ENCODE data around the gene ZSCAN20. TPM values are rescaled to one million over a fixed set of nuclear protein-coding genes. Genes with fewer than 3 reads are reported as not detected.

Gene ZSCAN20
- total RNA-seq, 6 experiments from 2014 or later = 0.81 to 2.7 (median 1.4) TPM

DNA sequence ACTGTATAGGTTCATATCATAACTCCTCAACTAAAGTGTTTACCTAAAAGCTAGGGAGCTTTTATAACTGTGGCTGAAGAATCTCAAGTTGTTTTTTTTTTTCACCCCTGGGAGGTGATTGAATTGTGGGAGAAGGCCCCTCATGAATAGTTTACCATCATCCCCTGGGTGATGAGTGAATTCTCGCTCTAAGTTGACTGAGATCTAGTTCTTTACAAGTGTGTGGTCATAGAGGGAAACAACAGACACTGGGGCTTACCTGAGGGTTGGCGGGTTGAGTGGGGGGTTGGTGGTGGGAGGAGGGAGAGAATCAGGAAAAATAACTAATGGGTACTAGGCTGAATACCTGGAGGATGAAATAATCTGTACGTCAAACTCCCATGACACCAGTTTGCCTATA, 7.9 kb upstream of the ZSCAN20 start:
- Histone ChIP-seq H3K27ac (no peak overlapping the region), H3K36me3 (no peaks in the 10 kb centered on the region), H3K9me3 (no peaks in the 10 kb centered on the region), H3K4me1 (no peaks in the 10 kb centered on the region), H3K27me3 (no peaks in the 10 kb centered on the region), H3K4me3 (no peak overlapping the region)
- 54% methylated on average over 3 of the region's 3 CpGs for WGBS (ENCODE audit: insufficient coverage, low coverage, low lambda C conversion rate, missing lambda C conversion rate)
- DNase-seq (no peak), ATAC-seq (no peak)
- TF ChIP-seq, protein P1, sequence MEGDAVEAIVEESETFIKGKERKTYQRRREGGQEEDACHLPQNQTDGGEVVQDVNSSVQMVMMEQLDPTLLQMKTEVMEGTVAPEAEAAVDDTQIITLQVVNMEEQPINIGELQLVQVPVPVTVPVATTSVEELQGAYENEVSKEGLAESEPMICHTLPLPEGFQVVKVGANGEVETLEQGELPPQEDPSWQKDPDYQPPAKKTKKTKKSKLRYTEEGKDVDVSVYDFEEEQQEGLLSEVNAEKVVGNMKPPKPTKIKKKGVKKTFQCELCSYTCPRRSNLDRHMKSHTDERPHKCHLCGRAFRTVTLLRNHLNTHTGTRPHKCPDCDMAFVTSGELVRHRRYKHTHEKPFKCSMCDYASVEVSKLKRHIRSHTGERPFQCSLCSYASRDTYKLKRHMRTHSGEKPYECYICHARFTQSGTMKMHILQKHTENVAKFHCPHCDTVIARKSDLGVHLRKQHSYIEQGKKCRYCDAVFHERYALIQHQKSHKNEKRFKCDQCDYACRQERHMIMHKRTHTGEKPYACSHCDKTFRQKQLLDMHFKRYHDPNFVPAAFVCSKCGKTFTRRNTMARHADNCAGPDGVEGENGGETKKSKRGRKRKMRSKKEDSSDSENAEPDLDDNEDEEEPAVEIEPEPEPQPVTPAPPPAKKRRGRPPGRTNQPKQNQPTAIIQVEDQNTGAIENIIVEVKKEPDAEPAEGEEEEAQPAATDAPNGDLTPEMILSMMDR (IDR thresholded peaks at IDR 0.05) = no peak
- TF ChIP-seq POLR2A (IDR thresholded peaks at IDR 0.05) = no peak
- intact Hi-C loops (cut with DNase I) = loop anchor here in 1 of 2 donors (10.0 kb wide), 1 partner anchor 170 kb away; no protein-coding TSS in a partner anchor

DNA sequence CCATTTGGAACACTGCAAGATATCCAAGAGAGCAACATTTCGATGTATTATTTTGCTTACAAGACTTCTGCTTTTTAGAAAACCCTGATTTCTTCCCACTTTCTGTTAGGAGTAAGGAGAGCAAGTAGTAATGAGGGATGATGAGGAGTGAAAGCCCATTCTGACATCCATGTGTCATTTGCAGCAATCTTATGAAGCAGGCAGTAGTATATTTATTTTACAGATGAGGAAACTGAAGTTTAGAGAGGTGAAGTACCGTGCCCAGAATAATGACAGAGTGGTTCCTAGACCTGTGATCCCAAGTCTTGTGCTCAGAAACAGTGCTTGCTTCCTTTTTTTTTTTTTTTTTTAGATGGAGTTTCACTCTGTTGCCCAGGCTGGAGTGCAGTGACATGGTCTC, 7.1 kb upstream of the ZSCAN20 start:
- H3K27me3 ChIP-seq = no peaks in the 10 kb centered on the region
- TF ChIP-seq, protein P1 (IDR thresholded peaks at IDR 0.05) = no peak
- TF ChIP-seq POLR2A (IDR thresholded peaks at IDR 0.05) = no peak
- no peak overlapping the region for H3K4me3 ChIP-seq
- intact Hi-C loops (cut with DNase I) = loop anchor here in 1 of 2 donors (10.0 kb wide), 1 partner anchor 171 kb away; no protein-coding TSS in a partner anchor
- no peaks in the 10 kb centered on the region for H3K36me3 ChIP-seq
- no peak overlapping the region for H3K27ac ChIP-seq
- no peaks in the 10 kb centered on the region for H3K9me3 ChIP-seq
- H3K4me1 ChIP-seq = no peaks in the 10 kb centered on the region
- ATAC-seq (no peak), DNase-seq (no peak)
- WGBS (ENCODE audit: insufficient coverage, low coverage, low lambda C conversion rate, missing lambda C conversion rate) = 58% methylated on average over 2 of the region's 2 CpGs

DNA sequence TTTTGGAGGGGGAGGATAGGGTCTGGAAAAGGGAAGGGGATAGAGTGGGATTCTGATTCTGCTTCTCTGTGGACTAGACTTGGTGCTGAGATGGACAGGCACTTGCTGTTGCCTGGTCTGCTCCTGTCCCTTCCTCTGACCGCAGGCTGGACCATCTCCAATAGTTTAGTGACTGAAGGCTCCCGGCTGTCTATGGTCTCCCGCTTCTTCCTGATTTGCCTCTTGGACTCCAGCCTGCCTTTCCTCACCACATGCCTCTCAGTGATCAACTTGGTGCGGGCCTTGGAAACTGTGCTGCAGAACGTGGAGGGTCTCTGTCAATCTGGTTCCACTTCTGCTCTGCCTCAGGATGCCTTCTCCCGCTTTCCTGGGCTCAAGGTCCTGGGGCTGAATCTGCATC, 6.3 kb upstream of the ZSCAN20 start:
- H3K27me3 ChIP-seq = no peaks in the 10 kb centered on the region
- no peak overlapping the region for H3K4me3 ChIP-seq
- ATAC-seq = peak; percentile 29 to 56 (median 46)
- 45% methylated on average over 3 of the region's 6 CpGs for WGBS (ENCODE audit: insufficient coverage, low coverage, low lambda C conversion rate, missing lambda C conversion rate)
- no peaks in the 10 kb centered on the region for H3K9me3 ChIP-seq
- DNase-seq = no peak
- H3K36me3 ChIP-seq = no peaks in the 10 kb centered on the region
- H3K4me1 ChIP-seq = no peaks in the 10 kb centered on the region
- H3K27ac ChIP-seq = no peak overlapping the region
- TF ChIP-seq, protein P1 (IDR thresholded peaks at IDR 0.05) = no peak
- intact Hi-C loops (cut with DNase I) = loop anchor here in 1 of 2 donors (10.0 kb wide), 1 partner anchor 171 kb away; no protein-coding TSS in a partner anchor

DNA sequence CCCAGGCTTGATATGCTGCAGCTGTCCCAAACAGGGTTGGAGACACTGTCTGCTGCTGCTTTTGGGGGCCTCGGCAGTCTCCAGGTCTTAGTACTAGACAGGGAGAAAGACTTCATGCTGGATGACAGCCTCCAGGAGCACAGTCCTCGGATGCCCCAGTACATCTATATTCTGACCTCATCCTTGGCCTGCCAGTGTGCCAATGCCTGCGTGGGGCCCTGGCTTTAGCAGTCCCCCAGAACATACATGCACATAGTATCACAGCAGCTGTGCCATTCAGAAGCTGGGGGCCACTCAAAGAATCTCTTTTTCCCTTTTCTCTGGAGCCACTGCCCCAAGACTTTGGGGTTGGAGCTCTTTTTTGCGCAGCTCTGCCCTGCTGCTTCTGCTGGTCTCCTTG, 4.4 kb upstream of the ZSCAN20 start:
- WGBS (ENCODE audit: insufficient coverage, low coverage, low lambda C conversion rate, missing lambda C conversion rate) = no CpG with 5 or more reads among the region's 4 CpGs
- intact Hi-C loops (cut with DNase I) = loop anchor here in 1 of 2 donors (10.0 kb wide), 1 partner anchor 173 kb away; no protein-coding TSS in a partner anchor
- Histone ChIP-seq H3K36me3 (no peaks in the 10 kb centered on the region), H3K4me3 (no peak overlapping the region), H3K27me3 (no peaks in the 10 kb centered on the region), H3K9me3 (no peaks in the 10 kb centered on the region), H3K27ac (no peak overlapping the region), H3K4me1 (peaks cover 0 to 4% (median 0%) of the 10 kb centered on the region in 4 donors)
- DNase-seq (no peak), ATAC-seq (no peak)
- TF ChIP-seq POLR2A (IDR thresholded peaks at IDR 0.05) = no peak

DNA sequence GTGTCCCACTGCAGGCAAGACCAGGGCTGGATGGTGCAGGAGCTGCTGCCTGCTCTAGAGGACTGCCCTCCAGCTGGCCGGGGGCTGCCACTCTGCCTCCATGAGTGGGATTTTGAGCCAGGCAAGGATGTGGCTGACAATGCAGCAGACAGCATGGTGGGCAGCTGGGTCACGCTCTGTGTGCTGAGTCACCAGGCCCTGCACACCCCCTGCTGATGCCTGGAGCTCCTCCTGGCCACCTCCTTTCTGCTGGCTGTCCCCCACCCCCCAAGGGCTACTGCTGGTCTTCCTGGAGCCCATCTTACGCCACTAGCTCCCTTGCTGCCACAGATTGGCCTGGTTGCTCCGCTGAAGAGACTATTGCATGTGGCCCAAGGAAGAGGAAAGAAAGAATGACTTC, 3.9 kb upstream of the ZSCAN20 start:
- no peaks in the 10 kb centered on the region for H3K27me3 ChIP-seq
- H3K9me3 ChIP-seq = no peaks in the 10 kb centered on the region
- intact Hi-C loops (cut with DNase I) = loop anchor here in 1 of 2 donors (10.0 kb wide), 1 partner anchor 174 kb away; no protein-coding TSS in a partner anchor
- DNase-seq (no peak), ATAC-seq (no peak)
- H3K4me1 ChIP-seq = peaks cover 0 to 4% (median 0%) of the 10 kb centered on the region in 4 donors
- H3K36me3 ChIP-seq = no peaks in the 10 kb centered on the region
- TF ChIP-seq POLR2A (IDR thresholded peaks at IDR 0.05) = no peak
- TF ChIP-seq, protein P1 (IDR thresholded peaks at IDR 0.05) = no peak
- WGBS (ENCODE audit: insufficient coverage, low coverage, low lambda C conversion rate, missing lambda C conversion rate) = 65% methylated on average over 2 of the region's 4 CpGs
- no peak overlapping the region for H3K27ac ChIP-seq
- H3K4me3 ChIP-seq = no peak overlapping the region
